ENCODE data around the gene ZBTB8A. TPM values are rescaled to one million over a fixed set of nuclear protein-coding genes. Genes with fewer than 3 reads are reported as not detected.

ZBTB8A gene
- total RNA-seq, 1 experiment from 2014 or later, result 11.5 TPM

- intact Hi-C loops (cut with micrococcal nuclease), result no loop called here
- Mint-ChIP-seq H3K4me3 (ENCODE audit: unreplicated experiment) (no peak overlapping the region), H3K27me3 (ENCODE audit: insufficient read depth, unreplicated experiment) (no peaks in the 10 kb centered on the region), H3K9me3 (ENCODE audit: unreplicated experiment) (no peaks in the 10 kb centered on the region), H3K36me3 (ENCODE audit: insufficient read depth, unreplicated experiment) (peaks cover 19% of the 10 kb centered on the region), H3K27ac (ENCODE audit: low read depth, unreplicated experiment) (no peak overlapping the region), H3K4me1 (ENCODE audit: insufficient read depth, unreplicated experiment) (peaks cover 5% of the 10 kb centered on the region)
- ChIA-PET POLR2A (interaction anchor here (0.7 kb wide), 1 partner anchor 32 kb away, joined by 3 read pairs; no protein-coding TSS in a partner anchor), CTCF (interaction anchor here (0.6 kb wide), 2 partner anchors 50 to 200 kb away, joined by 3 to 4 read pairs; no protein-coding TSS in a partner anchor)
- DNase-seq (ENCODE audit: unreplicated experiment), result no peak
- no peak for TF ChIP-seq CTCF (IDR thresholded peaks at IDR 0.05; ENCODE audit: unreplicated experiment)
- BruUV-seq (replicated peaks), result no TSS peak
These were observed 105.2 kb downstream of the ZBTB8A start for GRCh38 chr1:32644426-32644825.

GRCh38 chr1:32647308-32648134 lies 108.3 kb downstream of the ZBTB8A start:
- Mint-ChIP-seq H3K36me3 (ENCODE audit: insufficient read depth, unreplicated experiment) (peaks cover 32% of the 10 kb centered on the region), H3K4me1 (ENCODE audit: insufficient read depth, unreplicated experiment) (peaks cover 5% of the 10 kb centered on the region), H3K27me3 (ENCODE audit: insufficient read depth, unreplicated experiment) (no peaks in the 10 kb centered on the region), H3K27ac (ENCODE audit: low read depth, unreplicated experiment) (no peak overlapping the region), H3K4me3 (ENCODE audit: unreplicated experiment) (no peak overlapping the region), H3K9me3 (ENCODE audit: unreplicated experiment) (no peaks in the 10 kb centered on the region)
- DNase-seq (ENCODE audit: unreplicated experiment), result no peak
- TF ChIP-seq CTCF (IDR thresholded peaks at IDR 0.05; ENCODE audit: unreplicated experiment), result no peak
- intact Hi-C loops (cut with micrococcal nuclease), result no loop called here
- CTCF ChIA-PET, result interaction anchor here (0.6 to 0.9 kb wide), 3 partner anchors 59 to 590 kb away, joined by 3 to 4 read pairs (median 3); no protein-coding TSS in a partner anchor
- POLR2A ChIA-PET, result interaction anchor here (1.4 kb wide), 1 partner anchor 11 kb away, joined by 4 read pairs; no protein-coding TSS in a partner anchor
- BruUV-seq (replicated peaks), result no TSS peak

GRCh38 chr1:32650248-32650751 lies 111.1 kb downstream of the ZBTB8A start, which contains the start of gene ZBTB8OS:
Gene ZBTB8OS, minus strand, starts transcription at chr1:32650550. Its CDS starts 21 bp downstream, at chr1:32650529.
- no TSS peak for BruUV-seq (replicated peaks)
- Mint-ChIP-seq H3K4me1 (ENCODE audit: insufficient read depth, unreplicated experiment) (peaks cover 8% of the 10 kb centered on the region), H3K36me3 (ENCODE audit: insufficient read depth, unreplicated experiment) (peaks cover 54% of the 10 kb centered on the region), H3K9me3 (ENCODE audit: unreplicated experiment) (no peaks in the 10 kb centered on the region), H3K27me3 (ENCODE audit: insufficient read depth, unreplicated experiment) (no peaks in the 10 kb centered on the region), H3K4me3 (ENCODE audit: unreplicated experiment) (peak within 1 kb of the TSS; percentile 97), H3K27ac (ENCODE audit: low read depth, unreplicated experiment) (peak within 1 kb of the TSS; percentile 100)
- intact Hi-C loops (cut with micrococcal nuclease), result loop anchor here (1.0 kb wide), 2 partner anchors 130 to 202 kb away; no protein-coding TSS in a partner anchor
- DNase-seq (ENCODE audit: unreplicated experiment), result peak; percentile 95
- no peak for TF ChIP-seq CTCF (IDR thresholded peaks at IDR 0.05; ENCODE audit: unreplicated experiment)
- ChIA-PET POLR2A (interaction anchor here (0.7 to 4.3 kb wide), 26 partner anchors 10 to 470 kb away, joined by 3 to 31 read pairs (median 4); partner anchors contain the start of genes BSDC1, HDAC1, S100PBP and TXLNA), CTCF (interaction anchor here (0.6 to 1.0 kb wide), 3 partner anchors 22 to 130 kb away, joined by 3 to 5 read pairs (median 4); no protein-coding TSS in a partner anchor)
